LoVo (cell line): ENCODE results near the gene IL22.

Experiments used
- DNase-seq: peaks from one replicate; pipeline ENCODE4 v3.0.0-alpha.2; 2016; ENCODE audit warnings: low spot score

IL22 gene

GRCh38 chr12:68264158-68264855 is 10.9 kb upstream of the IL22 start:
- DNase-seq, result no peak

- no peak for DNase-seq
Observed at GRCh38 chr12:68263366-68263765, 10.0 kb upstream of the IL22 start.

GRCh38 chr12:68261896-68262295 is 8.5 kb upstream of the IL22 start:
- DNase-seq, result no peak

GRCh38 chr12:68260153-68260552 is 6.7 kb upstream of the IL22 start:
- no peak for DNase-seq

- DNase-seq, result no peak
Observed at GRCh38 chr12:68259318-68259940, 6.0 kb upstream of the IL22 start.

GRCh38 chr12:68252077-68252476 is 1.3 kb downstream of the IL22 start:
- no peak for DNase-seq

- DNase-seq, result no peak
Observed at GRCh38 chr12:68250454-68250853, 3.0 kb downstream of the IL22 start.

- DNase-seq, result no peak
Observed at GRCh38 chr12:68247785-68248184, 5.6 kb downstream of the IL22 start.

GRCh38 chr12:68246350-68246749 is 7.1 kb downstream of the IL22 start:
- DNase-seq, result no peak

GRCh38 chr12:68245180-68246021 is 8.0 kb downstream of the IL22 start:
- no peak for DNase-seq

GRCh38 chr12:68242777-68243176 is 10.6 kb downstream of the IL22 start:
- no peak for DNase-seq

GRCh38 chr12:68240975-68241374 is 12.4 kb downstream of the IL22 start:
- no peak for DNase-seq

- peak; percentile 54 for DNase-seq
Observed at GRCh38 chr12:68240079-68240478, 13.3 kb downstream of the IL22 start.

GRCh38 chr12:68239309-68239982 is 14.0 kb downstream of the IL22 start:
- DNase-seq, result no peak

- DNase-seq, result no peak
Observed at GRCh38 chr12:68237619-68238018, 15.8 kb downstream of the IL22 start.

GRCh38 chr12:68237078-68237477 is 16.3 kb downstream of the IL22 start:
- no peak for DNase-seq

GRCh38 chr12:68236421-68237059 is 16.9 kb downstream of the IL22 start:
- peak; percentile 60 for DNase-seq

- no peak for DNase-seq
Observed at GRCh38 chr12:68235576-68235975, 17.8 kb downstream of the IL22 start.

GRCh38 chr12:68234140-68234539 is 19.3 kb downstream of the IL22 start:
- DNase-seq, result no peak

- DNase-seq, result no peak
Observed at GRCh38 chr12:68233498-68233897, 19.9 kb downstream of the IL22 start.

- DNase-seq, result no peak
Observed at GRCh38 chr12:68231691-68232090, 21.7 kb downstream of the IL22 start.

- DNase-seq, result no peak
Observed at GRCh38 chr12:68231229-68231628, 22.2 kb downstream of the IL22 start.
